HG02759 (cell line): ENCODE measurements around the gene NKX1-1.
"Not testable (repeated sequence)": the region's sequence is repeated elsewhere in the genome, so short reads cannot be mapped to it uniquely, and the experiment has no call there.

Source experiments
- ATAC-seq: cut with Tn5 transposase; IDR thresholded peaks from one replicate; pipeline ENCODE4 v1.9.1; 2021; ENCODE audit warnings: mild to moderate bottlenecking, moderate library complexity; ENCODE audit not compliant: unreplicated experiment

NKX1-1 gene

DNA sequence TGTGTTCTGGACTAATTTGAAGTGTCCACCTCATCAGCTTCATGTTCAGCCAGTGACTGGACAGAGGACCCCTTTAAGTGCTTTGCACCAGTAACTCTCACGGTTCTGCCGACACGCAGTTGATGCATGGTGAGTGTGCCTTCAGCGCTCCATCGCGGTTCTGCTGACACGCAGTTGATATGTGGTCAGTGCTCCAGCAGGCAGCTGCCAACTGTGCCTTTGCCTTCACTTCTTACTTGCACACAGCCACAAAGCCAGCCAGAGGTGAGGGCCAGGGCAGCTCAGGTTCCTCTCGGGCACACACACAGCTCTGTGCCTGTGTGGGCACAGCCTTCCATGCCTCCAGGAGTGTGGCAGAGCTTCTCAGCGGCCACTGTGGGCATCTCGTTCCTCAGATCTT is 12.4 kb downstream of the NKX1-1 start:
- no peak for ATAC-seq

GRCh38 chr4:1393363-1393762 is 12.9 kb downstream of the NKX1-1 start:
- ATAC-seq, result not testable (repeated sequence)

- ATAC-seq, result no peak
Observed at GRCh38 chr4:1385373-1386340, 20.6 kb downstream of the NKX1-1 start.

DNA sequence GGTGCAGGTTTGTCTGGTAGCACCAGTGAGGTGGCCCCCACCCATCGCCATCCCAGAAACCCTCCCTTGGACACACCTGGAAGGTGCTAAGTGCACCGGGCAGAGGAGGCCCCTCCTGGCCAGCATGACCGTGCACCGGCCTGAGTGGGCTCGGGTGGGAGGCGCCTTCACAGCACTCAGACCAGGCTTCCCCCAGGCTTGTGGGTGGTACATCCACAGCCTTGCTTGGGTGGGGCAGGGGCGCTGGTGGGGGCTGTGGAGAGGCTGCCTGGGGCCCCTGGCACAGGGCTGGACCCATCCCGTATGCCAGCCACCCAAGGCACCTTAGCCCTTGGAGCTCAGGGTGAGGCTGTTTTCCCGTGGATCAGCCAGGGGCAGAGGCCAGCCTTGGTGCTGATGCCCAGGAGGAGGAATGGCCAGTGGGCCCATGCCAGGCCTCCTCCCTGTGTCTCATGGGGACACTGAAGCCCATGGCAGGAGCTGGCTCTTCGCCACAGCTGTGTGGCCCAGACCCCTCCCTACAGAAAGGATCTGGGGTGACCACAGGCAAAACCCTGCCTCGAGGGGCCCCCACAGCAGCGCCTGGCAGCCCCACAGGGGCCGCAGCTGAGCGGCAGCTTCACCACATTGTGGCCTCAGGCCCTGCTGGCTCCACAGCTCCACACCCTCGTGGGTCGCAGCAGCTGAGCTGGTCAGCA is 21.4 kb downstream of the NKX1-1 start:
- ATAC-seq, result no peak

- no peak for ATAC-seq
Observed at GRCh38 chr4:1383728-1384591, 22.3 kb downstream of the NKX1-1 start.

DNA sequence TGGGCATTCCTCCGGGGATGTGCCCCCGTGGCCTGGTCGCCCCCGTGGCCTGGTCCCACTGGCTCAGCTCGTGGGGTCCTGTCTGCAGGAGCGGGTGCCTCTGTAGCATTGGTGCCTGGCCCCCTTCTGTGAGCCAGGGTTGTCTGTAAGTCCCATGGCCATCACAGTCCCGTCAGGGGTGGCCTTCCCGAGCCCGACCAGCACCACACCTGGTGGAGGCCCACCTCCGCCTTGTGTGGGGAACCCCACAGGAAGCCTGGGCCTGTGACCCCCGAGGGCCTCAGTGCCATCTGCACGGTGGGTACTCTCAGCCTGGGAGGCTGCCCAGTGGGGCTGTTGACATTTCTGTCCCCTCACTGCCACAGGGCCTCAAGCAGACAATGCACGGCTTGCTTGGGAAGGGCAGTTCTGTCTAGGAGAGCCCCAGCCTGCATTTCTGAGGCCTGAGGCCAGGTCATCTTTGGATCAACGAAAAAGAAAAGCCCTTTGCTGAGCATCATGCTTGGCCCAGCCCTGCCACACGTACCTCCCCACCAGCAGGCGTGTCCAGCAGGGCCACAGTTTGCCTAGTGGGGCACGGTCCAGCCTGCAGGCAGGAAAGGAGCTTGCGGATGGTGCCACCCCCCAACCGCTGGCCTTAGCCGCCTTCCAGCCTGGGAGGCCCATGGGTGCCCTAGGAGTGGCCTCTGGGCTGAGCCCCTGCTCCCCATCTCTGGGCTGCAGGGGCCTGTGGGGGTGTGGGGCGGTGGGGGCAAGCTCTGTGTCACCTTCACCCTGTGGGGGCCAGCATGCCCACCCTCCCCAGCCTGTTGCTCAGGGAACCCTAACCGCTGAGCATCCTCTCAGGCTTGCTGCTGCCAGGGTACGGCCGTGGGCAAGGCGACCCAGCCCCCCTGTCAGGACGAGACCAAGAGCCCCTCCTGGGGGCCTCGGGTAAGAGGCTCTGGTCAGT is 23.2 kb downstream of the NKX1-1 start:
- ATAC-seq, result no peak

GRCh38 chr4:1381944-1382541 is 24.2 kb downstream of the NKX1-1 start:
- ATAC-seq, result no peak

DNA sequence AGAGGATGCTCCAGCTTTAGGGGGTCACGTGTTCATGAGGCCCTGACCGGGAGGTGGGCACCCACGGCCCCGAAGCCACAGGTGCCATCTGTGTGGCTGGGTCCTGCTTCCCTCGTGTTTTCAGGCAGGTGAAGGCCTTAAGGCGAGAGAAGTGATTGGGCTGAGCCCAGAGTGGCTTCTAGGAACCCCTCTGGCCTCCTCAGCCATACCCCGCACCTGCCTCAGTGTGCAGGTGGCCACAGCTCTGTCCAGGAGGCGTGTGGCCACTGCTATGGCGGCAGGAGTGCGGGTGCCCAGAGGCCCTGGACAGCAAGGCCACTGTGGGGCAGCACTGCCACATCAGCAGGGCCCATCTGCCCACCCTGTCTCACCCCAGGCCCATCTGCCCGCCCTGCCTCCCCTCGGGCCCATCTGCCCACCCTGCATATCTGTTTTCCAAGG is 25.0 kb downstream of the NKX1-1 start:
- ATAC-seq, result no peak

- no peak for ATAC-seq
Observed at GRCh38 chr4:1380368-1381151, 25.7 kb downstream of the NKX1-1 start.

DNA sequence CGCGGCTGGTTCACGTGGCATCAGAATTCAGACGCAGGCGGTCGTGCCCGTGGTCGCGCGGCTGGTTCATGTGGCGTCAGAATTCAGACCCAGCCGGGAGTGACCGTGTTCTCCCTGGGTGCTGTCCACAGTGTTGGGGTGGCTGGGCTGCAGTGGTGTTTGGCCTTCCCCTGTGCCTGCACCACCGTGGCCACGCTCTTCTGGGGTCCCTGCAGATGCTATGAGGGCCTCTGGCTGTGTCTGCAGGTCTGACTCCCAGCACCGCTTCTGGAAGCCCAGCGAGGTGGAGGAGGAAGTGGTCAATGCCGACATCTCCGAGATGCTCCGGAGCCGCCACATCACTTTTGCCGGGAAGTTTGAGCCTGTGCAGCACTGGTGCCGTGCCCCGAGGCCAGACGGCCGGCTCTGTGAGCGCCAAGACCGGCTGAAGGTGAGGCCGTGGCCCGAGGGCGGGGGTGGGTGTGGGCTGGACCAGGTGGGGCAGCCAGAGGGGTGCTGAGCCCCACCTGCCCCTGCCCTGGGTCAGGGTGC is 26.4 kb downstream of the NKX1-1 start:
- ATAC-seq, result no peak

GRCh38 chr4:1379351-1379781 is 26.9 kb downstream of the NKX1-1 start:
- no peak for ATAC-seq

- ATAC-seq, result no peak
Observed at GRCh38 chr4:1378559-1379231, 27.5 kb downstream of the NKX1-1 start.

DNA sequence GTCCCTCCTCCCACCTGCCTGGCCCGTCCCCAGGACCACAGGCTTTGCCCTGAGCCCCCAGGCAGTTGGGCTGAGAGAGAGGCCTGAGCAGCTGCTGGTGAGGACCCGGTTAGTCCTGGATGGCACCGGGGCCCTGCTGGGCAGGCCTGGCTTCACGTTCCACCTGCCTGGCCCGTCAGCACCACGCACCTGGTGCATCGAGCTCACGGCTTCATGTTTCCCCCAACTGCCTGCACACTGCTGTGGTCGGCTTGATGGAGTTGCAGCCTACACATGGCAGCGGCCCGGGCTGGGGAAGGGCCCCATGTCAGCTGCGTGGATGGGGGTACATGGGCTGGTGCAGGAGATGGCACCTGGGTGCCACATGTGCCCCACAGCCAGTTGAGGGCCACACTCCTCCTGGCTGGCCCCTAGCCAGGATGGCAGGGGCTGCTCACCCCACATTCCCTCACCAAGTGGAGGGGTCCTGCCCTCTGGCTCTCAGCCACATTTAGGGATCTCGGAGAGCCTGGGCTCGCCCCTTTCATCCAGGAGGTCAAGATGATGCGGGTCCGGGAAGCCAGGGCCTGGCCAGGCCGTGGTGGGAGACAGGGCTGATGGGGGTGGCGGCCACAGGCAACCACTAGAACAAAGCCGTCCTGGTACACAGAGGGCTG is 28.5 kb downstream of the NKX1-1 start:
- no peak for ATAC-seq

- no peak for ATAC-seq
Observed at GRCh38 chr4:1376841-1377605, 29.2 kb downstream of the NKX1-1 start.

DNA sequence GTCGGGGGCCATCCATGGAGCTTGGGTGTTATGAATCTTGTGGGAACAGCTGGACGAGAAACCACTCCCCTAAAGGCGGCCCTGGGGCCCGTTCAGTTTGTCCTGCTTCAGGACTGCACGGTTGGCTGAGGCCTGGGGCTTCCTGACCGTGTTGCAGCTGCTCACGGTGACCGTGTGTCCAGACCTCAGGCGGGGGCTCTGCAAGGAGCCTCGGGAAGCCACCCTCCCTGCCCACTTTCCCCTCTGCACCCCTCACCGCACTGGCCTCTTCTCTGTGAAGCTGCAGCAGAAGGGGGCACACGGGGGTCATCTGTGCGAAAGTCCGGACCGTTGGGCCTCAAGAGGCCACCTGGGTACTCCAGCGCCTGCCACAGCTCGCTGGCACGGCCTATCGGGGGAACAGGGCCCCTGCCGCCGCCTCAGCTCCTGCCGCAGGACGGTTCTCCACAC is 29.8 kb downstream of the NKX1-1 start:
- ATAC-seq, result no peak

- no peak for ATAC-seq
Observed at GRCh38 chr4:1375761-1376322, 30.4 kb downstream of the NKX1-1 start.
